NCI-H82 treated with DMSO at 0.1 percent for 48 hours (cell line): ENCODE results near the gene MEF2C.

Experiments
- DNase-seq: peaks from one replicate; lab custom pipeline; 2025; ENCODE audit not compliant: unreplicated experiment; lab: John Stamatoyannopoulos, UW

MEF2C gene

GRCh38 chr5:88768411-88768810 is 114.6 kb downstream of the MEF2C start:
- DNase-seq: no peak

GRCh38 chr5:88765798-88766197 is 117.2 kb downstream of the MEF2C start:
- DNase-seq: no peak

- DNase-seq: no peak
Observed at GRCh38 chr5:88765171-88765570, 117.8 kb downstream of the MEF2C start.

GRCh38 chr5:88761939-88762338 is 121.0 kb downstream of the MEF2C start:
- no peak for DNase-seq

GRCh38 chr5:88761269-88761850 is 121.6 kb downstream of the MEF2C start:
- no peak for DNase-seq

DNA sequence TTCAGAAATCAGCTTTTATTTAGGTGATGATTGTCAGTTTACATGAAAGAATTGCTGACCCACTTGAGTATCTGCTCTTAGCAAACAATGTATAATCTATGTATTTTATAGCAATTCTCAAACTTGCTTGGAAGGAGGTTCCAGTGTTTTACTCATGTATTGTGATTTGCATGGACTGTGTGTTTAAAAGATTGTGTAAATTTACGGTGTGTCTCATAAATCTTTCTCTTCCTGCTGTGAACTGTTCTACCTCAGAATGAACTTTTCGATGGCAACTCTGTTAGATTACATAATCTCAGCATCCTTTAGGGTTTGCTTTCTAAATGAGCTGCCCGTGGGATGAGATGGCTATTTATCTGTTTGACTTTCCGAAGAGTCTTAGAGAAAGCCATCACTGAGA is 122.5 kb downstream of the MEF2C start:
- no peak for DNase-seq

DNA sequence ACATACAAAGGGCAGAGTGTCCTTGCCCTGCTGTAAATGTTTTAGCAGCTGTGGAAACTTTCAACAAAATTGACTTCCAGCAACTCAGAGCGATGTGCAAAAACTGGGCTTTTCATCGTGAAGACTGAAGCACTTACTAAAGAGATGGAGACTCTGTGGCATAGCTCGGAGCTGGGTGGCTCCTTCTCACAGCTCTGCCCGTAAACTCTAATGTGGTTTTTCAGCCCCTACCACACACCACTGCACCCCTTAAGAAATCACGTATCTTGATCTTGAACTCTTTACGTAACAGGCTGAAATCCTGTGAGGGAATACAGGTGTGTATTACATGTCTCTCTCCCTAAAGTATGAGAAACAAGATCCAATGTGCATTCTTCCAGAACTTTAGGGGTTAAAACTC is 124.4 kb downstream of the MEF2C start:
- DNase-seq: no peak

DNA sequence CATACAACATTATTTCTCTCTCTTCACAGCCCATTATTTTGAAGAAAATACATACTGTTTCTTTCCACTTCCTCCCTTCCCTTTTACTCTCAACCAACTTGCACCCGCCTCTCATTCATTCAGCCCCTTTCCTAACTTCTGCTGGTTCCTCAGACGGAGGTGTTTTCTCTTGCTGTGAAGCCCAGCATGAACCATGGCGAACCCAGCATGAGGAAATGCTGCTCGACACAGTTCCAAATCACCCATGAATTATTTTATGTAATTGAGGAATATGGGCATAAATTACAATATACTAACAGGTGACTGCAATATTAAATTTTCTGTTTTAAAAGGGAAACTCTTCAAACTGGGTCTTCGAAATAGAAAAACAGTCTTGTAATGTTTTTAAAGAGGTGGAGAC is 124.8 kb downstream of the MEF2C start:
- DNase-seq: no peak

DNA sequence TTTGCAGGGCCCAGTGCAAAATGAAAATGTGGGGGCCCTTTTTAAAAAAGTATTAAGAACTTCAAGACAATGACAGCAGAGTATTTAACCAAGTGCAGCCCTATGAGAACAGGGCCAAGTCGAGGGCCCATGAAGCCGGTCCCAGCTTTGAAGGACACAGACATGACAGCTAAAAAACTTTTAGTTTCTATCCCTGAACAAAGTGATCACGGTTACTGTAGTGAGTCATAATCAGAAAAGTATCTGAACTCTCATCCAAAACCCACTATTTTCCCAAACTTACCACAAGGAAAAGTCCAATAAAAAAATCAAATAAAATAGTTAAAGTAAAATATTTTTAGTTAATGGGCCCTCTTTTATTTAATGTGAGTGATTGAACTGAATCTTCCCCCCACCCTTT is 126.0 kb downstream of the MEF2C start:
- DNase-seq: no peak

DNA sequence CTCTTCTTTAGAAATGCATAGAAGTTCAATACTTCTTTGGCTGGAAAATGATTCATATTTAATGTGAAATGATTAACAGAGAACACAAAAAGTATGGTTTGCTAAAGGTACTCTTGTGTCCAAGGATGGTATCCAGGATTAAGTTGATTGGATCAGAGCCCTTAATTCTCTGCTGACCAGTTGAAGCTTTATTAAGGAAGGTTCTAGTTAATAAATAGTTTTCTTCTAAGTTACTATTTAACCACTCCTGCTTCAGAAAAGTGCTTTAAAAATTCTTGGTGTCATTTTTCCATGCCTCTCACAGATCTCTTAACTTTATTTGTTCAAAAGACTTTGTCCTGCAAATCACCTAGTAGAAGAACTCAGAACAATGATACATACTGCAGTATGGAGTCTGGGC is 134.3 kb downstream of the MEF2C start:
- DNase-seq: no peak

- DNase-seq: no peak
Observed at GRCh38 chr5:88746438-88746882, 136.5 kb downstream of the MEF2C start.

DNA sequence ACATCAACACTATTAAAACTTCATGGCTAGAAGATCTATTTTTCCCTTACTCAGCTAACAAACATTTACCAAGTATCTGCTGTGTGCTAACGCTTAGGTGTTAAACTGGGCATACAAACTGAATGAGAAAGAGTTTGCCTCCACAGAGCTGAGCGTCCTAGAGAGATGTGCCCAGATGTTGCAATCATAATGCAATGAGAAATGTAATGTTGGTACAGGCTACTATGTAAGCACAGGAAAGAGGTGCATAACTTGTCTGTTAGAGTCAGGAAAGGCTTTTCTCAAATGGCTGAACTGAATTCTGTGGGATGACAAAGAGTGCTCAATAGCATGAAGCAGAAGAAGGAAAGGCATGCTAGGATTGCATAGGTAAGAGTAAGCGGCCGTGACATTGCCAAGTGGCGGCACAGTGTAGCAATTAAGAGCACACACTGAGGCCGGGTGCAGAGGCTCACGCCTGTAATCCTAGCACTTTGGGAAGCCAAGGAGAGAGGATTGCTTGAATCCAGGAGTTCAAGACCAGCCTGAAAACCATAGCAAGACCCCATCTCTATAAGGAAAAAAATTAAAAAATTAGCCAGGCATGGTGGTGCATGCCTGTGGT is 137.8 kb downstream of the MEF2C start:
- DNase-seq: no peak

GRCh38 chr5:88743231-88743834 is 139.7 kb downstream of the MEF2C start:
- no peak for DNase-seq

- DNase-seq: no peak
Observed at GRCh38 chr5:88741964-88742363, 141.0 kb downstream of the MEF2C start.

DNA sequence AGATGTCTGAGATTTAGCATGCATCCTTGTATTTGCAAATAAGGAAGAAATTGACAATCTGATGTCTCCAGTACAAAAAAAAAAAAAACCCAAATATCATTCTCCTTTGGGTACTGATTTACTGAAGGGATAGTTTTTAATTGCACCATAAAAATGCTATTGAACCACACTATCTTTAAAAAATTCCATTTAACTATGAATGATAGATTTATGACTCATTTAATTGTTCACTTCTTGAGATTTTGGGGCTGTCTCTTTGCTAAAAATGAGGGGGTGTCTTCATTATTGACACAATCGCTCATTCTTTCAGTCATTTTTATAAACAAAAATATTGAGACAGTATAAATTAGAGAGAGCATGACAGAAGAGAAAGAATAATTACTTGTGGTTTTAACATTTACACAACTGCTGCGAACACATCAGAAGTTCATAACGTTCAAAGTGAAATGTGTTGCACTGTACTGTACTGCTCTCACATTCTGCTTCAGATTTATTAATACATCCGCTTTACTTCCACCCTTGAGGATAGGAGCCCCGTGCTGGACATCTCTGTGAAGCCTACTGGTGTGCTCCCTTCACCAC is 142.3 kb downstream of the MEF2C start:
- DNase-seq: no peak

- no peak for DNase-seq
Observed at GRCh38 chr5:88736494-88736893, 146.5 kb downstream of the MEF2C start.

DNA sequence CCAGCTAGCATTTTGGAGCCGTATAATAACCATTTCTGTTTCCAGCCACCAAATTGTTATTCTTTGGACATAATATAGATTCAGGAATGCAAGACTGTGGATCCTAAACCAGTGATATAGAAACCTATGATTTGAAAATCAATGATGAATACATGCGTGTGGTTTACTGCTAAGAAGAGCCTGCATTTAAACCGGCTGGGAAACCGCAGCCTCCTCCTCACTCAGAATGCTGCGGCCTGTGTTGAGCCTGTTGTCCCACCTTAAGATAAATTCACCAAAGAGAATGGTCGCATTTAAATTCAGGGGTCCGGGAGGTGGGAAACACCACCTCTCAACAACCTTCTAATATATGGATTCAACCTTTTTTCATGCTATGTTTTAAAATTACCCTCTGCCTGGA is 148.0 kb downstream of the MEF2C start:
- no peak for DNase-seq

DNA sequence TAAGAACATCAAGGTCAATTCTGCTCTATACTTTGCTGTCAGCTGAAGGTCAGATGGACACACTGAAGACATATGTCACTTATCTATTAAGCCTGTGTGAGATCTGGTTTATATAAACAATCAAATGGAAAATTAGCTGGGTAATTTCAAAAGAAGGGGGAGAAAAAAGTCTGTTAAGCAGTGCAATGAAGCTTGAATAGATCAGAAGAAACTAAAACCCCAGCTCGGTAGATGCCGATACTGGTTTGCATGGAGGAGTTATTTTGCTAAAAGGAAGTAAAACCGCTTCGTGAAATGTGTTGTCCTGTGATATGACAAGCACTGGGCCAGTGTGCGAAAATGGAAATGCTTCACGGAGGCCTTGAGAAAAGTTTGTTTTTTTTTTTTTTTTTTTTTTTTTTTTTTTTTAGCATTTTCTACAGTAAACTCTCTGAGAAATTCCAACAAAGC is 148.8 kb downstream of the MEF2C start:
- peak; percentile 5 for DNase-seq

GRCh38 chr5:88732862-88733261 is 150.1 kb downstream of the MEF2C start:
- peak; percentile 86 for DNase-seq

- DNase-seq: no peak
Observed at GRCh38 chr5:88732181-88732633, 150.8 kb downstream of the MEF2C start.

DNA sequence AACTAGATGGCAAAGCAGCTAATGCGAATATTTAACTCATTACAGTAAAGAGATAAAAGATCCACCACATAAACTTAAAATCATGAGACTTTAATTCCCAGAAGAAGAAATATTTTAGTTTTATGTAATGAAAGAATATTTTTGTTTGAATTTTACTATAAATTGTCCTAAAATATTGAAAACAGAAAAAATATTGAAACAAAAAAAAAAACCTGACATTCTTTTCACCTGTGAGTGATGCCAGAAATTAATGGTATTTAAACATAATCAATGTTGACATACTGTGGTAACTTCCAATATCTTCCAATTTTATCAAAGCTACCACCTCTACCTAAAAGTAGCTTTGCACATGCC is 153.2 kb downstream of the MEF2C start:
- no peak for DNase-seq

GRCh38 chr5:88729084-88729828 is 153.7 kb downstream of the MEF2C start:
- peak; percentile 48 for DNase-seq
